MV-4-11 (cell line): ENCODE results near the gene ELOF1.
"Not testable (repeated sequence)": the region's sequence is repeated elsewhere in the genome, so short reads cannot be mapped to it uniquely, and the experiment has no call there.

Experiments used
- DNase-seq: peaks from one replicate; lab custom pipeline; 2025; lab: John Stamatoyannopoulos, UW

Gene ELOF1

GRCh38 chr19:11558881-11559828, at the start of gene ELOF1:
Gene ELOF1 (minus strand): TSS chr19:11559230. CDS start chr19:11554347, 4,883 bp downstream.
- peak; percentile 99 for DNase-seq

- no peak for DNase-seq
Measured at GRCh38 chr19:11606484-11606883, 47.5 kb upstream of the ELOF1 start.

- not testable (repeated sequence) for DNase-seq
Measured at GRCh38 chr19:11599704-11600103, 40.7 kb upstream of the ELOF1 start.

GRCh38 chr19:11598746-11599145, 39.7 kb upstream of the ELOF1 start:
- no peak for DNase-seq

- DNase-seq: no peak
Measured at GRCh38 chr19:11598103-11598483, 39.1 kb upstream of the ELOF1 start.

- peak; percentile 100 for DNase-seq
Measured at GRCh38 chr19:11597202-11598102, 38.4 kb upstream of the ELOF1 start, which contains the start of gene ZNF627. Gene ZNF627 (plus strand): TSS chr19:11597483. CDS start chr19:11597628, 145 bp downstream.

- DNase-seq: no peak
Measured at GRCh38 chr19:11596156-11596555, 37.1 kb upstream of the ELOF1 start.

- DNase-seq: no peak
Measured at GRCh38 chr19:11594084-11594483, 35.1 kb upstream of the ELOF1 start.

- no peak for DNase-seq
Measured at GRCh38 chr19:11587975-11588631, 29.1 kb upstream of the ELOF1 start.

- peak; percentile 71 for DNase-seq
Measured at GRCh38 chr19:11587302-11587974, 28.4 kb upstream of the ELOF1 start.

- no peak for DNase-seq
Measured at GRCh38 chr19:11586331-11586730, 27.3 kb upstream of the ELOF1 start.

- DNase-seq: peak; percentile 70
Measured at GRCh38 chr19:11581740-11582139, 22.7 kb upstream of the ELOF1 start.

- no peak for DNase-seq
Measured at GRCh38 chr19:11580116-11580515, 21.1 kb upstream of the ELOF1 start.

- DNase-seq: peak; percentile 66
Measured at GRCh38 chr19:11578258-11579142, 19.5 kb upstream of the ELOF1 start.

GRCh38 chr19:11577451-11578257, 18.6 kb upstream of the ELOF1 start, which contains the start of gene ACP5:
Gene ACP5 (minus strand): TSS chr19:11577645. CDS start chr19:11577317, 328 bp downstream.
- DNase-seq: no peak

- DNase-seq: peak; percentile 29
Measured at GRCh38 chr19:11576227-11576626, 17.2 kb upstream of the ELOF1 start.

- DNase-seq: no peak
Measured at GRCh38 chr19:11574689-11575088, 15.7 kb upstream of the ELOF1 start.

- DNase-seq: peak; percentile 35
Measured at GRCh38 chr19:11573763-11574162, 14.7 kb upstream of the ELOF1 start.

- DNase-seq: not testable (repeated sequence)
Measured at GRCh38 chr19:11573354-11573753, 14.3 kb upstream of the ELOF1 start.
